Measurements from ENCODE around the gene DGKG.

- TF ChIP-seq CTCF (IDR thresholded peaks at IDR 0.05; ENCODE audit: low read depth, low read length, poor library complexity, severe bottlenecking) (no peak), EZH2phosphoT487 (IDR thresholded peaks at IDR 0.05; ENCODE audit: borderline replicate concordance, low read length) (no peak)
Measured at GRCh38 chr3:186264608-186265400, 97.2 kb downstream of the DGKG start.
